GM18505 (cell line): Measurements from ENCODE around the gene MAST1.

Experiments used
- ATAC-seq: cut with Tn5 transposase; IDR thresholded peaks from one replicate; pipeline ENCODE4 v1.9.1; 2021; ENCODE audit not compliant: unreplicated experiment
- POLR2A ChIP-seq: IDR thresholded peaks from 4 replicates; pipeline ENCODE4 v1.6.1; 2011; ENCODE audit warnings: borderline replicate concordance; ENCODE audit not compliant: insufficient read depth, insufficient read length; ENCODE audit errors: extremely low read depth

Gene MAST1

DNA sequence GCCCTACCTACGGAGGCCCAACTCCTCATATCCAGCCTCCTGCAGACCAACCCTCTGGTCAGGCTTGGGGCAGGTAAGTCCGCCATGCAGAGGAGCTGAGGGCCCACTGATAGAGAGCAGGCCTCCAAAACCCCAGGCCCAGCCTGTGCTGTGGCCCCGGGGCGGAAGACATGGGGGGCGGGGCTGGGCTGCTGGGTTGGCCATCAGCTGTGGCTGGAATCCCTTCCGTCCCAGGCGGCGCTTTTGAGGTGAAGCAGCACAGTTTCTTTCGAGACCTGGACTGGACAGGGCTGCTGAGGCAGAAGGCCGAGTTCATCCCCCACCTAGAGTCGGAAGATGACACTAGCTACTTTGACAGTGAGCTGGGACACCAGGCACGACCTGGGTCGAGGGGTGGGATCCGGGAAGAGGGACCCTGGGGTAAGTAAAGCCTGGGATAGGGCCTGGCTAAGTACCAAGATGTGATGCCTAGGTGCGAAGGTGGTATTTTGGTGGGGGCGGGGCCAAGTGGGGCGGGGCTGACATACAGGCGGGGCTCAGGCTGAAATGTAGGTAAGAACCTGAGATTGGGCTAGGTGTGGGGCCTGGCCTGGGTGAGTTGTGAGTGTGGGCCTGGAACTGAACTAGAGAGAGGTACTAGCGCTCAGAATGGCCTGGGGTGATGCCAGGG is 27.6 kb downstream of the MAST1 start:
- ATAC-seq, result no peak
- TF ChIP-seq POLR2A, result no peak

DNA sequence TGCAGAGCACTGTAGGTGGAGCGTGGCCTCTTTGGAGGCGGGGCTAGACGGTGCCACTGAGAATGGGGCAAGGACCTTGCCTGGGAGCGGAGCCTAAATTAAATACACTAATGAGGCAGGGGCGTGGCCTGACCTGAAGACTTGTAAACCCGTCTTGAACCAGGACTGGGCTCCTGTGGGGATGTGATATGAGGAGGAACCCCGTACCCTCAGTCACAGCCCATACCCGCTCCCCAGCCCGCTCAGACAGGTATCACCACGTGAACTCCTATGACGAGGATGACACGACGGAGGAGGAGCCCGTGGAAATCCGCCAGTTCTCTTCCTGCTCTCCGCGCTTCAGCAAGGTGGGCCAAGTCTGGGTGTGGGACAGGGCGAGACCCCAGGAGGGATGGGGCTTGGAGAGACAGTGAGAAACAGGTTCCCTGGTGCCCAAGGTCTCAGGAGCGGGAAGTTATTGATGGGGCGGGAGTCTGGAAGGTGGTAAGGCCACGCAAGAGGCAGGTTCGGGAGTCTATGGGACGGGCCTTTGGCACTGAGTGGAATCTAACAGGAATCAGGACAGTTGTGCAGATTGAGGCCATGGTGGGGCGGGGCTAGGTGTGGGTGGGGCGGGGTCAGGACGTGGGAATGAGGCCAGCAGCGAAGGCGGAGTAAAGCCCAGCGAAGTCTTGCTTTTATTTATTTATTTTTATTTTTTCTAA is 28.3 kb downstream of the MAST1 start:
- no peak for ATAC-seq
- TF ChIP-seq POLR2A, result no peak

DNA sequence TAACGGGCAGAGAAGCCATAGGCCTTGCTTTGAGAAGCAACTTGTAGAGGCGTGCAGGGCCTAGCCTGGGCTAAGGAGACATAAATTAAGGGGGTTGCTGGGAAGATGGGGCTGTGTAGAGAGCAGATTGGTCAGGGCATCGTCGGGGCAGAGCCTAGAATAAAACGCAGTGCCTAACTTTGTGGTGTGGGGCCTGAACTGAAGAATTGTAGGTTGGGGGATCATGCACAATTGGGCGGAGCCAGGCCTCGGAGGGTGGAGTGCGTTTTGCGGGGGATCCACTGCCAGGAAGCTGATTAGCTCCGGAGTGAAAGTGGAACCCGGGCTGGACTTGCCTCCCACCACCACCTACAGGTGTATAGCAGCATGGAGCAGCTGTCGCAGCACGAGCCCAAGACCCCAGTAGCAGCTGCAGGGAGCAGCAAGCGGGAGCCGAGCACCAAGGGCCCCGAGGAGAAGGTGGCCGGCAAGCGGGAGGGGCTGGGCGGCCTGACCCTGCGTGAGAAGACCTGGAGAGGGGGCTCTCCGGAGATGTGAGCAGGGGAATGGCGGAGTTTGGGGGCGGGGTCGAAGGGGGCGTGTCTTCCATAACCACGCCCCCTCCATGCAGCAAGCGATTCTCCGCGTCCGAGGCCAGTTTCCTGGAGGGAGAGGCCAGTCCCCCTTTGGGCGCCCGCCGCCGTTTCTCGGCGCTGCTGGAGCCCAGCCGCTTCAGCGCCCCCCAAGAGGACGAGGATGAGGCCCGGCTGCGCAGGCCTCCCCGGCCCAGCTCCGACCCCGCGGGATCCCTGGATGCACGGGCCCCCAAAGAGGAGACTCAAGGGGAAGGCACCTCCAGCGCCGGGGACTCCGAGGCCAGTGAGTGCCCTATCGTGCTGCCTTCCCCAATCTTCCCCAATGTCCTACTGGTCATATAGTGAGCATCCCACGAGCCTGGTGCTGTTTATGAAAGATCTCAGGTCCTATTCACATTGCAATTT is 29.1 kb downstream of the MAST1 start:
- ATAC-seq, result peak; percentile 65
- peak; percentile 58 for TF ChIP-seq POLR2A

DNA sequence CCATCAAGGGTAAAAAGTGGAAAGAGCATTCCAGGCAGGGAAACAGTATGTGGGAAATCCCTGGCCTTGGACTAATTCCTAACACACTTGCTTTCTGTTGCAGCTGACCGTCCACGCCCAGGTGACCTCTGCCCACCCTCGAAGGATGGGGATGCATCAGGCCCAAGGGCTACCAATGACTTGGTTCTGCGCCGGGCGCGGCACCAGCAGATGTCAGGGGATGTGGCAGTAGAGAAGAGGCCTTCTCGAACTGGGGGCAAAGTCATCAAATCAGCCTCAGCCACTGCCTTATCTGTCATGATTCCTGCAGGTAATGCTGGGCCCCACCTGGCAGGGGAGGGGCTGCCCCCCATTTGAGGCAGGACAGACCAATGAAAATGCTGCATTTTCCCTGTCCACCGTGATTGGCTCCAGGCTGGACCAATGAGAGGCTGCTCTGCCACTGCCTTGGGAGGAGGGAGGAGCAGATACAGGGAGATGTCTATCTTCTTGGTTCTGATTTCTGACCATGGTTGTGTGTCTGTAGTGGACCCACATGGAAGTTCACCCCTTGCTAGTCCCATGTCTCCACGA is 30.3 kb downstream of the MAST1 start:
- no peak for ATAC-seq

DNA sequence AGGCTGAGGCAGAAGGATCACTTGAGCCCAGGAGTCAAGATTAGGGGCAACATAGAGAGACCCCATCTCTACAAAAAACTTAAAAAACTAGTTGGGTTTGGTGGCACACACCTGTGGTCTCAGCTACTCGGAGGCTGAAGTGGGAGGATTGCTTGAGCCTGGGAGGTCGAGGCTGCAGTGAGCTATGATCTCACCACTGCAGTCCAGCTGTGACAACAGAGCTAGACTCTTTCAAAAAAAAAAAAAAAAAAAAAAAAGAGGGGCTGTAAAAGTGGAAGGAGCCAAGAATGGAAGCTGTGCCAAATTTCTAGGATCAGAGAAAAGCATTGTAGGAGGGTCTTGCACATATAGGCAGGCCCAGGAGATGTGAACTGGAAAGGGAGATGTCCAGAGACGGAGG is 33.4 kb downstream of the MAST1 start:
- no peak for ATAC-seq
- no peak for TF ChIP-seq POLR2A

More for the DNA sequence above, 30.3 kb downstream of the MAST1 start:
- TF ChIP-seq POLR2A, result no peak

DNA sequence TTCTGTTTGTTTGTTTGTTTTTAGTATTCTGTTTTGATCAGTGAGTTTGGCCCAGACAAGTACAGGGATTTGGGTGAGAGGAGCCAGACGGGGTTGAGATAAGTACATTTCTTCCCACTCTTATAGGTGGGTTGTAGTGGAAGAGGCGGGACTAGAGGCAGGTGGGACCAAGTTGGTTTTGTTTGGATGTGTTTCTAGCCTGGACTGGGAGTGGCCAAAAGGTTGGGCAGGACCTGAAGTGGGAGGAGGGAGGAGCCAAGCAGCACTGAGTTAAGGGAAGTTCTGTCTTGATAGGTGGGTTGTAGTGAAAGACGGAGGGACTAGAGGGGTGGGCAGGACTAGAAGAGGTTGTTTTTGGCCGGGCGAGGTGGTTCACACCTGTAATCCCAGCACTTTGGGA is 33.9 kb downstream of the MAST1 start:
- no peak for ATAC-seq
- no peak for TF ChIP-seq POLR2A

DNA sequence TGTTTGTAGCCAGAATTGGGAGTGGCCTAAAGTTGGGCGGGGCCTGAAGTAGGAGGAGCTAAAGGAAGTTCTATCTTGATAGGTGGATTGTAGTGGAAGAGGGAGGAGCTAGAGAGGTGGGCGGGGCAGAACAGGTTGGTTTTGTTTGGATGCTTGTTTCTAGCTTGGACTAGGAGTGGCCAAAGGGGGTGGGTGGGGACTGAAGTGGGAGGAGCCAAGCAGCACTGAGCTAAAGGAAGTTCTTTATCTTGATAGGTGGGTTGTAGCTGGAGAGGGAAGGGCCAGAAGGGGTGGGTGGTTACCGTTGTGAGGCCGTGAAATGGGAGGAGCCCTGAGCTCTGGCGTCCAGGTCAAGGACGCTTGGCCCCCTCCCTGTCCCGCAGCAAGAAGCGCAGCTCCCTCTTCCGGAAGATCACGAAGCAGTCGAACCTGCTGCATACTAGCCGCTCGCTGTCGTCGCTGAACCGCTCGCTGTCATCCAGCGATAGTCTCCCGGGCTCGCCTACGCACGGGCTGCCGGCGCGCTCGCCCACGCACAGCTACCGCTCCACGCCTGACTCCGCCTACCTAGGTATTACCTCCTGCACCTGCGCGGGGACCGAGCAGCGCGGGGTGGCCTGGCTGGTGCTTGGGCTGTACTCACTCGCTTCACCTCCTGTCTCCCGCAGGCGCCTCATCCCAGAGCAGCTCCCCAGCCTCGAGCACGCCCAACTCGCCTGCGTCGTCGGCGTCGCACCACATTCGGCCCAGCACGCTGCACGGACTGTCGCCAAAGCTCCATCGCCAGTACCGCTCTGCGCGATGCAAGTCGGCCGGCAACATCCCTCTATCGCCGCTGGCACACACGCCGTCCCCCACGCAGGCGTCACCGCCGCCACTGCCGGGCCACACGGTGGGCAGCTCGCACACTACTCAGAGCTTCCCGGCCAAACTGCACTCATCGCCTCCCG is 34.9 kb downstream of the MAST1 start:
- no peak for TF ChIP-seq POLR2A
- no peak for ATAC-seq

DNA sequence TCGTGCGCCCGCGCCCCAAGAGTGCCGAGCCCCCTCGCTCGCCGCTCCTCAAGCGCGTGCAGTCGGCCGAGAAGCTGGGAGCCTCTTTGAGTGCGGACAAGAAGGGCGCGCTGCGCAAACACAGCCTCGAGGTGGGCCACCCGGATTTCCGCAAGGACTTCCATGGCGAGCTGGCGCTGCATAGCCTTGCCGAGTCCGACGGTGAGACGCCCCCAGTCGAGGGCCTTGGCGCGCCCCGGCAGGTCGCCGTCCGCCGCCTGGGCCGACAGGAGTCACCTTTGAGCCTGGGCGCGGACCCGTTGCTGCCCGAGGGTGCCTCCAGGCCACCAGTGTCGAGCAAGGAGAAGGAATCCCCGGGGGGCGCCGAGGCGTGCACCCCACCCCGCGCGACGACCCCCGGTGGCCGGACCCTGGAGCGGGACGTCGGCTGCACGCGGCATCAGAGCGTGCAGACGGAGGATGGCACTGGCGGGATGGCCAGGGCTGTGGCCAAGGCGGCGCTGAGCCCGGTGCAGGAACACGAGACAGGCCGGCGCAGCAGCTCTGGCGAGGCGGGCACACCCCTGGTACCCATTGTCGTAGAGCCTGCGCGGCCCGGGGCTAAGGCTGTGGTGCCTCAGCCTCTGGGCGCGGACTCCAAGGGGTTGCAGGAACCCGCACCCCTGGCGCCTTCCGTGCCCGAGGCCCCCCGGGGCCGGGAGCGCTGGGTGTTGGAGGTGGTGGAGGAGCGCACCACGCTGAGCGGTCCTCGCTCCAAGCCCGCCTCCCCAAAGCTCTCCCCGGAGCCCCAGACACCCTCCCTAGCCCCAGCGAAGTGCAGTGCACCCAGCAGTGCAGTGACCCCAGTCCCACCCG is 35.8 kb downstream of the MAST1 start:
- TF ChIP-seq POLR2A, result no peak
- no peak for ATAC-seq

DNA sequence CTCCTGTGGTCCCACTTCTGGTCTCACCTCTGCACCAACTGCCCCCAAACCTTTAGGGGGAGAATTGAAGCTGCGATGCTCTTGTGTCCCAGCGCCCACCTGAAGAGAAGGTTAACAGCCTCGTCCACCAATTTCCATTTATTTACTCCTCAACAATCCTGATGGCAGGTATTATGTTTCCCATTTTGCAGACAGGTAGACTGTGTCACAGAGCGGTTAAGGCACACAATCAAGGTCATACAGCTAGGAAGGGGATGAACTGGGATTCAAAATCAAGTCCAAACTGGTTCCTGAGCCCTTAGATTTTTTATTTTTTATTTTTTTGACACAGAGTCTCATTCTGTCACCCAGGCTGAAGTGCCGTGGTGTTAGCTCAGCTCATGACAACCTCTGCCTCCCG is 36.8 kb downstream of the MAST1 start:
- TF ChIP-seq POLR2A, result no peak
- ATAC-seq, result no peak

DNA sequence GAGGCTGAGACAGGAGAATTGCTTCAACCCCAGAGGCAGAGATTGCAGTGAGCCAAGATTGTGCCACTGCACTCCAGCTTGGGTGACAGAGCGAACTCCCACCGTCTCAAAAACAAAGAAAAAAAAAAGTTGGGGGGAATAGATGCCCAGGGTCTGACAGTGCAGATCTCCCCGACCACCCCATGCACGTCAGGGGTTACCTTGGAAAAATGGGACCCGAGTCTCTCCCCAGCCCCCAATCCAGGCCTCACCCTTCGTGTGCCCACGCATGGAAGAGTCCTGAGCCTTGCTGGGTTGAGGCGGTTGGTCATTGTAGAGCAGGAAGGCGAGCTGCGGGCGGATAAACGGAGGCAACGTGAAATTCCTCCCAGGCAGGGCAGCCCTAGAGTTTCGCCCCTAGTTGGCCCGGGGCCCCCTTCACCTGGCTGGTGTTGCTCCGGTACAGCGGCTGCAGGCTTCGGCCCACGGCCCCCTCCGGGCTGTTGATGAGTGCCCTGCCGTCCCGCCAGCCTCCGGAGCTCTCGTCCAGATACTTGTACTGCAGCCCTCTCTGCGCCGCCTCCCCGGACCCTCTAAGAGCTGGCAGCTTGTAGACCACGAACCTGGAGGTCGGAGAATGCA is 42.3 kb downstream of the MAST1 start:
- peak; percentile 16 for ATAC-seq
- no peak for TF ChIP-seq POLR2A
